Uterus (tissue), 2 donors: ENCODE data around the gene DGLUCY.

Source experiments
- POLR2A ChIP-seq, 2 donors: fragments of 450-650 bp; IDR thresholded peaks; one replicate each; pipeline ENCODE4 v1.6.1; 2016; ENCODE audit warnings: antibody characterized with exemption in 2 of 2, mild to moderate bottlenecking in 1 of 2, moderate library complexity in 1 of 2
- TF ChIP-seq, protein P1 (sequence below), 4 experiments: fragments of 200-600 bp in 2 of 4; fragments of 450-650 bp in 2 of 4; sonication (generic) in 2 of 4; IDR thresholded peaks; one replicate each; pipeline ENCODE4 v1.5.1; 2016 to 2019; ENCODE audit warnings: antibody characterized with exemption in 4 of 4, mild to moderate bottlenecking in 2 of 4, moderate library complexity in 1 of 4

DNA sequence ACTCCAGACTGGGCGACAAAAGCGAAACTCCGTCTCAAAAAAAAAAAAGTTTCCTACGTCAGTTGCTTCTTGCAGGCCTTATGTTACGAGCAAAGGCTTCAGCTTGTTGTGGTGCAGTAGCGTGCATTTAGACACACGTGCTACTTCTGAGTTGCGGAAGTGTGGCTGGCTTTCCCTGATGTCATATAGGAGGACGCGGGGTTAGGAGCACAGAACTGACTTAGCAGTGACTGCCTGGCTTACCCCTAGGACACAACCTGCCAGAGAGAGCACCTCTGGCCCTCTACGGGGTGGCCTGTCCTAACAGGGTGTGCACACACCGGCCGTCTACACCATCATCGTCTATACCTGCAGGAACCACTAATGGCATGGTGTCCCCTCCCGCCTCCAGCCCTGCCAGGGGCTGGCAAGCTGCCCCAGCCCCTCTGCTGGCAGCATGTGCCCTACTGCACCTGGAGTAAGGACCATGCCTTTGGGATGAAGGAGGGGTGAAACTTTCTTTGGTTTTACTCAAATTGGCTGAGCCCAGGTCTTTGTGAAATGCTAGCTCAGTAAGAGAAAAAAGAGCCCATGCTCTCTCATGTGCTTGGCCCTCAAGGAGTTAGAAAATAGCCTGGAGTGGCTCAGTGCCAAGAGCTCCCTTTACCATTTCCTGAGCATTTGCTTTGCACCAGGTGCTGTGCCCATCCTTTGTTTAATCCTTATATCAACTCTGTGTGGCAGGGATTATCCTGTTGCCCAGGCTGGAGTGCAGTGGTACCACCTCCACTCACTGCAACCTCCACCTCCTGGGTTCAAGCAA, 132.4 kb downstream of the DGLUCY start:
- no peak for TF ChIP-seq POLR2A (IDR thresholded peaks at IDR 0.05)
- TF ChIP-seq, protein P1, sequence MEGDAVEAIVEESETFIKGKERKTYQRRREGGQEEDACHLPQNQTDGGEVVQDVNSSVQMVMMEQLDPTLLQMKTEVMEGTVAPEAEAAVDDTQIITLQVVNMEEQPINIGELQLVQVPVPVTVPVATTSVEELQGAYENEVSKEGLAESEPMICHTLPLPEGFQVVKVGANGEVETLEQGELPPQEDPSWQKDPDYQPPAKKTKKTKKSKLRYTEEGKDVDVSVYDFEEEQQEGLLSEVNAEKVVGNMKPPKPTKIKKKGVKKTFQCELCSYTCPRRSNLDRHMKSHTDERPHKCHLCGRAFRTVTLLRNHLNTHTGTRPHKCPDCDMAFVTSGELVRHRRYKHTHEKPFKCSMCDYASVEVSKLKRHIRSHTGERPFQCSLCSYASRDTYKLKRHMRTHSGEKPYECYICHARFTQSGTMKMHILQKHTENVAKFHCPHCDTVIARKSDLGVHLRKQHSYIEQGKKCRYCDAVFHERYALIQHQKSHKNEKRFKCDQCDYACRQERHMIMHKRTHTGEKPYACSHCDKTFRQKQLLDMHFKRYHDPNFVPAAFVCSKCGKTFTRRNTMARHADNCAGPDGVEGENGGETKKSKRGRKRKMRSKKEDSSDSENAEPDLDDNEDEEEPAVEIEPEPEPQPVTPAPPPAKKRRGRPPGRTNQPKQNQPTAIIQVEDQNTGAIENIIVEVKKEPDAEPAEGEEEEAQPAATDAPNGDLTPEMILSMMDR (IDR thresholded peaks at IDR 0.05) = no peak
